Spleen (tissue), 10 donors: ENCODE measurements around the gene TBXAS1. TPM values are rescaled to one million over a fixed set of nuclear protein-coding genes. Genes with fewer than 3 reads are reported as not detected.

ENCODE experiments used
- polyA plus RNA-seq, 3 donors: library from polyadenylated mRNA; stranded (reverse); fragments of 200-250 nt; gene quantifications; one replicate each; pipeline ENCODE4 v1.2.1, GENCODE V29; 2013
- total RNA-seq, 7 donors: library from RNA; depleted of rRNA in 3 of 7; stranded (reverse); fragments of >200 nt in 3 of 7; fragmentation: NEBNext Ultra II Directional in 4 of 7; extraction: Animal tissue kit (Norgen Biotek cat#: 25700) in 4 of 7; gene quantifications; one replicate each; pipeline versions ENCODE4 v1.1.0 to v1.2.1, GENCODE V29; 2016 to 2021
- donor health status: healthy with polysubstance abuse.
- donor health status: DM: no; HTN: no; CAD: no; lungs with moderate emphysema.
- donor health status: DM: no; HTN: no; CAD: no.
- donor health status: Bipolar disorder and iron deficiency.
- donor health status: healthy.
- donor health status: DM: no; HTN: no; CAD: no.
- donor health status: DM: yes; HTN: yes; CAD: no.

Gene TBXAS1
- total and polyA plus RNA-seq, 10 donors = 19.8 to 287 (median 147) TPM

Other genes with a start within 250 kb of the TBXAS1 start
- gene HIPK2, start 51.3 kb upstream of the TBXAS1 start, total RNA-seq = 10 to 100 TPM; 48.9 to 97.5 (median 58.9) TPM
- 1 to 10 TPM; 1.7 to 8.7 (median 2.4) TPM for gene HIPK2, start 51.3 kb upstream of the TBXAS1 start, polyA plus RNA-seq
- 100 to 1,000 TPM in 1 of 7 donors, 10 to 100 TPM in 6; 60.8 to 101 (median 77.5) TPM for gene PARP12, start 233.7 kb downstream of the TBXAS1 start, total RNA-seq
- 10 to 100 TPM; 26.9 to 68.4 (median 59.2) TPM for gene PARP12, start 233.7 kb downstream of the TBXAS1 start, polyA plus RNA-seq